8988T (cell line): ENCODE data around the gene TEX36.
"Not testable (repeated sequence)": the region's sequence is repeated elsewhere in the genome, so short reads cannot be mapped to it uniquely, and the experiment has no call there.

Experiments used
- DNase-seq: peaks from one replicate; pipeline ENCODE4 v3.0.0; 2011

TEX36 gene

DNA sequence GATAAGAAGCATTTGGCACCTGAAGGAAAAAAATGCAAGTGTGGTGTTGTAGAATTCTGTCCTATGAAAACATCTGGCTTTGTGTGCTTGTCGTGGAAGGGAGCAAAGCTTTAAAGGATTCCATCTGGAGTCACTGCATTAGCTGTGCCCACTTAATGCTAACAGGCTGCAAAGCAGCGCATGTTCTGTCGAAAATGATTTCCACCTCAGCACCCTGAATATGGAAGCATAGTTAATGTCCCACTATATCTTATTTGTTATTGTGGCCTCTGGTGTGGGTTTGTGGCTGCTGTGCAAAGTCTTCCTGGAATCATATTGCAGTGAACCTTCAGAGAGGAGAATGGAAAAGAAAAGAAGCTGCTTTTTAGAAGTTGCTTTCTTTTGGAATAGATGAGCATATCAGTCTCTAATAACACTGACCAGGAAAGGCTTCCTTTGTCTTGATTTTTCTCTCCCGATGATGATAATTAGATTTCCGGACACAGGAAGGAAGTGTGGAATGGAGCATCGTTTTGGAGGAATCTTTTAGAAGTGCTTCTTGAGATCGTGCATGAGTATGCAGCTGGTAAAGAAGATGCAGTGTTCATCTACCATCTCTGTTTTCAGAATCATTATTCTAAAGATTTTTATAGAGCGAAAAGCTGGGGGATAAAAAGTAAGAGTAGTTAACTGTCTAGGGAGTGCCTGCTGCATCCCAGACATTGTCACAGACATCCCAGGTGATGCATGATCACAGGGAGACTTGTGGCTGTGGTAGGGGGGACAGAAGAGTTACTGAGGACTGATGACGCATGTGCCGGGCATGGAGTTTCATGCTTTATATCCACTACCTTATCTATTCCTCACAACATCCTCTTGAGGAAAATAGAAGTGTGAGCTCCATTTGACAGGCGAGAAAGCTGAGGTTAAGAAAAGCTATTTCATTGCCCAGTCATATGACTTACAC lies 54.6 kb downstream of the TEX36 start:
- DNase-seq = no peak

- no peak for DNase-seq
Observed at GRCh38 chr10:125627646-125628045, 55.3 kb downstream of the TEX36 start.

DNA sequence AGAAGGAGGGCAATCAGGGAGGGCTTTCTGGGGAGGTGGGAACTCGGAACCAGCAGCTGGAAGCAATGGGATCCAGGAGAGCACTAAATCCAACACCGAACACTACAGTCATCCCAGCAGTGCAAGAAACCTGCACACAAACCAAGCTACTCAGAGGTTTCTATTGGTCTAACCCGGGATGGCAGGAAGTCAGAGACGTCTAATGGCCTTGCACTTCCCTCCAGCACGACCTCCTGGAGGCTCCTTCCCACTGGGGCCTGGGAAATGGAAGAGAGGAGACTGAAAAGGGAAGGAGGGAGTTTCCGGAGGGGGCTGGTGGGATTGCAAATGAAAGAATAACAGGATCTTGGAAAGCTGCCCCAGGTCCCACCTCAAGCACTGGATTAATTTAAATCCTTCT lies 56.3 kb downstream of the TEX36 start:
- DNase-seq = no peak

GRCh38 chr10:125625586-125625985 lies 57.4 kb downstream of the TEX36 start:
- DNase-seq = no peak

DNA sequence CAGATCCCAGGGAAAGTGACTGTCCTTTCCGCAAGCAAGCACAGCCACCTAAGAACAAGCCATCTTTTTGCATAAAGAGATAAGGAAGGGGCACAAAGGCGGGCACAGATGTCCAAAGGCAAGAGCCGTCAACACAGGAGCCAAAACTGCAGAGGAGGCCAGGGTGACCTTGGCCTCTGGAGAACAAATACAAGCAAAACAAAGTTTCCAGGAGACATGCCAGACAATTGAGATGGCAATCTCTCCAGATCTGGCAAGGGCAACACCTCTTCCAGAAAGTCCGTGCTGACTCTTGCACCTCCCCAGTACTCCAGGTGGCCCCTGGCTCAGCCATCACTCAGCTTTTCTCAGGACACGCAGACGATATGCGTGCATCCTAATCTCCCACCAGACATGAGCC lies 58.2 kb downstream of the TEX36 start:
- DNase-seq = no peak

- no peak for DNase-seq
Observed at GRCh38 chr10:125621052-125621451, 61.9 kb downstream of the TEX36 start.

GRCh38 chr10:125620401-125620800 lies 62.6 kb downstream of the TEX36 start:
- no peak for DNase-seq

DNA sequence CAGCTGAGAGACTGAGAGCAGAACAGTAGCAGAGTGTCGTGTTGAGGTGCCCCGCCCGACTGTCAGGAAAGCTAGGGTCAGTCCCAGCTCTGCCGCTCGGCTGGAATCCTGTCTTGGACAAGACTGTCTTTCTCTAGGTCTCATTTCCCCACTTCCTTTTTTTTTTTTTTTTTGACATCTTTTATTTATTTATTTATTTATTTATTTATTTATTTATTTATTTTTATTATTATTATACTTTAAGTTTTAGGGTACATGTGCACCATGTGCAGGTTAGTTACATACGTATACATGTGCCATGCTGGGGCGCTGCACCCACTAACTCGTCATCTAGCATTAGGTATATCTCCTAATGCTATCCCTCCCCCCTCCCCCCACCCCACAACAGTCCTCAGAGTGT lies 69.9 kb downstream of the TEX36 start:
- DNase-seq = not testable (repeated sequence)

- DNase-seq = no peak
Observed at GRCh38 chr10:125611756-125612155, 71.2 kb downstream of the TEX36 start.

DNA sequence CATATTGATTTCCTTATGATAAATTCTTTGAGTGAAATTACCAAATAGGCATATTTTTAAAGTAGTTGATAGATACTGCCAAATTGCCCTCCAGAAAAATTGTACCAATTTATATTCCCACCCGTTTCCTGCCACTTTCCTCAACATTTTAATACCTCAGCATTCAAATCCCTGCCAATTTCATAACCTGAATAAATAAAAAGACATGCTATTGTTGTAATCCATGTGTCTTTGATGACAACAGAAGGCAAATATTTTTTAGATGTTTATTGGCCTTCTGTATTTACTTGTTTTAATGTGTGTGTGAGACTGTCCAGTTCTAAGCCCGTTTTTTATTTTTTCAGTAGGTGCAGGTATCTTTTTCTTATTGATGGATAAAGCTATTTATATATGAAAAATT lies 71.7 kb downstream of the TEX36 start:
- no peak for DNase-seq

DNA sequence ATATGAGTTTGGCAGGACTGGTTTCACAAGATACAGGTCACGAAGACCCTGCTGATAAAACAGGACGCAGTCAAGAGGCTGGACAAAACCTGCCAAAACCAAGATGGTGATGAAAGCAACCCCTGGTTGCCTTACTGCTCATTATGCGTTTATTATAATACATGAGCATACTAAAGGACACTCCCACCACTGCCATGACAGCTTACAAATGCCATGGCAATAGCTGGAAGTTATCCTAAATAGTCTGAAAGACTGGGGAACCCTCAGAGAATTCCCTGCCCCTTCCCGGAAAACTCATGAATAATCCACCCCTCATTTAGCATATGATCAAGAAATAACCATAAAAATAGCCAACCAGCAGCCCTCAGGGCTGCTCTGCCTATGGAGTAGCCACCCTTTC lies 73.1 kb downstream of the TEX36 start:
- no peak for DNase-seq

GRCh38 chr10:125608474-125608873 lies 74.5 kb downstream of the TEX36 start:
- no peak for DNase-seq

GRCh38 chr10:125607689-125608290 lies 75.2 kb downstream of the TEX36 start:
- DNase-seq = no peak

DNA sequence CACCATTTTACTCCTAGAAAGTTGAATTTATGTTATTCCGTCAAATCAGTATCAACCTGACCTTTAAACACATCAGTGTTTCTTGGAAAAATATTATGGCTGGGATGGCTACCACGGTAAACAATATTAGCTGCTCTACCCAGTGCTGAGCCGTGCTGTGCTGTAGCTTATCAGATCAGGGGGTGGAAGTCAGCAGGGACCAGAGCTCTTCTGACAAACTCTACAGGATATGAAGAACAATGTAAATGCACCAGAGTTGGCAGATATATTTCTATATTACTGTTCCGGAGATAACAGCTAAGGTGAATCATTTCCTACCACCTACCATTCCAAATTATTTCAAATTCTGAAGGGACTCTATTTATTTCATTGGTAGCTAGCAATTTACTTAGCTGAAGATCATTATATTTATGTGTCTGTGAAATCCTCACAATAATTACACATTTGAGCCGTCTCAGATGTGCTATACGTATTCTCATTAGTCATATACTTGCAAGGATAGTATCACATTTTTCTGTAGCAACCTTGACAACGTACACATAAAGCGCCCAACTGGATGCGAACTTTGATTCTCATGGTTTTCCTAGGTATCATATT lies 76.5 kb downstream of the TEX36 start:
- no peak for DNase-seq
